Stimulated activated CD4-positive, alpha-beta T cell treated with anti-CD3 and anti-CD28 coated beads, Interleukin-15, amount 100 ng/mL, for 1 hour (primary cell): ENCODE measurements around the gene ARHGAP21.
"Not testable (repeated sequence)": the region's sequence is repeated elsewhere in the genome, so short reads cannot be mapped to it uniquely, and the experiment has no call there.

ENCODE experiments used
- DNase-seq, 2 donors: peaks; one replicate each; pipeline ENCODE4 v3.0.0-alpha.2; 2020; ENCODE audit warnings: low read depth in 1 of 2, low spot score in 1 of 2

ARHGAP21 gene

DNA sequence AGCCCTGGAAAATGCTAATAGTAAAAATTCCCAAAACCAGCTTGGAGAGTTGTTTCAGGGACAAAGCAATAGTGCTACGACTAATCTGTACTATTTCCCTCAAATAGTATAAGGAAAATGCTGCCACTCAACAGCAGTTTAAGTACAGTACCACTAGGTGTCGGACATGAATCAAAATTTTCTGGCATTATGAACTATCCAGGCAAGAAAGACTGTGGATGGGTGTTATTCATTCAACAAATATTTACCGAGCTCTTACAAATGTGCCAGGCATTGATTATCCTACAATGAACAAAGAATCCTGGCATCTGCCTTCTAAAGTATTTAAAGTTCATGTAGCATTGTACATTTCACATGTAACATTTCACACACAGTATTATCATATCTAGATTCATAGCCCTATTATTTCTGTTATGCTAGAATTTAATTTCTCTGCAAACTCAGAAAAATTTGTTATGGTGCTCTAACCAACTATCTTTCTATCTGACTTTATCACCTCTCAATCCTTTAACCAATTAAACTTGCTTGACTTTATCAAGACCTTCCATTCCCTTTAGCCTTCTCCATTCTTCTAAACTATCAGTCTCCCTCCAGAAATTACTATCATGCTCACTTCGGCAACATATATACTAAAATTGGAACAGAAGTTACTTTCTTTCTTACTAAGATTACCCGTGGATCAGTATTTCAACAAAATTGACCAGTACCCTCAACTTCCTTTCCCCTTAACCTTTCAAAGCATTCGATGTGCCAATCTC, 80.6 kb downstream of the ARHGAP21 start:
- DNase-seq, result no peak

DNA sequence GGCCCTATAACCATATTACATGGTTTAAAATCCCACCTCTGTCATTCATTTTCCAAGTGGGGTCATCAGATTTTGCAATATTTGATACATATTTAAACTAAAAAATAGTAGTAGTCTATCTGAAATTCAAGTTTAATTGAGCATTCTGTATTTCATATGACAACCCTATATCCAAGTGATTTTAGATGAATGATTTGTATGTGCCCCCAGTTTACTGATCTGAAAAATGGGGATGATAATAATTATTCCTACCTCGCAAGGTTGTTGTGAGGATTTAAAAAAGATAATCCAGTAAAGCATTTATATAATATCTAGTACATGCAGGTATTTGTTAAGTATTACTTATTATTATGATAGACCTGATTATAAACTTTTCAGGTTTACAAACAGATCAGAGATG, 84.6 kb downstream of the ARHGAP21 start:
- no peak for DNase-seq

DNA sequence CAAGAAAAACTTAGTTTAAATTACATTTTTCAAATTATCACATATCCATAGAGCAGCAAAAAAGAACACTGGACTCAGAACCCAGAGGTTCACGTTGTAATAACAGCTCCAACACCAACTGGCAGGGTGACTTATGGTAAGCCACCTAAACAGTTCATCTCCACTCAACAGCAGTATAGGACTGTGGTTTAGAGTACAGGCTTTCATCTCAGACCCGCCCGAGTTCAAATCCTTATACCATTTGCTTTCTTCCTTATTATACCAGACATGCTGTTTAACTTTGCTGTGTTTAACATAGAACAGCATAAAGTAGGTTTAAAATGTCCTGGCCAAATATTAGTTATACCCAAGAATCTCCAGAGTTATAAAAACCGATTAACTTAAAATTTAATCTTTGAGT, 97.9 kb downstream of the ARHGAP21 start:
- no peak for DNase-seq

DNA sequence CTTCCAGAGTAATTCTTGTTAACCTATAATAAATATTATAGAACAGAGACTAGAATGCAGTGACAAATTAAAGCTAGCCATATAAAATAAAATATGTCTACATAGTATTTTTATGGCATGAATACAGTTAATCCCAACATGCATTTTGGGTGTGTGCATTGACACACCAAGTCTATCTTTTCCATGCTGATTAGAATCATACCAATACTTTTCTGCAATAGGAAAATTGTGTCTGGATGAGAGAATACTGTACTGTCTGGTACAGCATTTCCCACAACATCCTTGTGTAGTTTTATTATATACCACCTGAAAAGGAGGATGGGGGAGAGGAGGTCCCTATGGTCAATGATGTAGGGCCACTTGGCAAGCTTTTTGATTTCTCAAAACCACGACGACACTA, 100.3 kb downstream of the ARHGAP21 start:
- no peak for DNase-seq

DNA sequence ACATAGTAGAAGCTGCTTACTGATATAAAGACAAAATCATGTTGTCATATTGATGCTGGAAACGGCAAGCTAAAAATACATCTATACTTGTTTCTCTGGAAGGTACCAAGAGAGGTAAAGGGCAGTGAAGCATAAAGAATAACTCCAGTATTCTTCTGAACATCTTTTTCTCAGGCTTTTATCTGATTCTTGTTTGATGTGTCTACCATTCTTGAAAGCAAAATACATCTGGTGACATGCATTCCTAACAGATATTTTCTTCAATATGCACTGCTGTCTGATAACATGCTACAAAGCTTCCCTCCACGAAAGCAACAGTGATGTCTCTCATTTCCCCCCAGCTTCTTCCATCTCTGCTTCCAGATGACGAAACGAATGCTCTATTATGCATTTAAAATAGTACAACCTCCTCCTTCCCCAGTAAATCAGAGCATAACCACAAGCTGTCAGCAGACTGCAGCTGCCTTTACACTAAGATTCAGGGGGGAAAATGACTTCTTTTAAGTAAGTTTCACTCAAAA, 100.8 kb downstream of the ARHGAP21 start:
- no peak for DNase-seq

DNA sequence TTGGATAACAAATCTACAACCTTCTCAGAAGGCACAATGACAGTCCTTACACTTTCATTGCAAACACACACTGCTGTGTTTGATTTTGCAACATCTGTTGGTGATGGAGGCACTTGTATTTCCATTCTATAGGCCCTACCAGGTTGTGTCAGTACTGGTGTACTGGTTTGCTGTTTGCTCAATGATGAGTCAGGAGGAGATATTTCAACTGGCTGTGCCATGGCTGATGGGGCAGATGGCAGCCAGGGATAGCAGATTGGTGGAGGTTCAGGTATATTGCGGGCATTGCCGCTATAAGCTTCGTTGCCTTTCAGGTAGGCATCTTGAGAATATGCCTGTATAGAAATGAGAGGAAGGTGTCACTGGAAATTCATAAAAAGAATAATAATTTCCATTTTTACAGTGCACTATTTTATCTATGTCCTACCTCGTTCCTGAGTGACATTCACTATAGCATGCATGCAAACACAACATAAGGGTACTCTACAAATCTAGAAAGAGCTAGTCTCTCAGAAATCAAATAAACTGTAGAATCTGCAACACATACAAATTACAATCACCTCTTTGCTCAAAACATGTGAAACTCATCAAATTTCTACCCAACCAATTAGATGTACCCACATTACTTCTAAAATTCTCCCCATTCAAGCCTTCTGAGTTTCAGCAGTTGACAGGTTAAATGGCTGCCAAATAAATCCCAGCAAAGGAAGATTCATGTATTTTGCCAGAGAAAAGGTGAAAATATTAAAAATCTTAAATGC, 102.5 kb downstream of the ARHGAP21 start:
- DNase-seq, result not testable (repeated sequence)

DNA sequence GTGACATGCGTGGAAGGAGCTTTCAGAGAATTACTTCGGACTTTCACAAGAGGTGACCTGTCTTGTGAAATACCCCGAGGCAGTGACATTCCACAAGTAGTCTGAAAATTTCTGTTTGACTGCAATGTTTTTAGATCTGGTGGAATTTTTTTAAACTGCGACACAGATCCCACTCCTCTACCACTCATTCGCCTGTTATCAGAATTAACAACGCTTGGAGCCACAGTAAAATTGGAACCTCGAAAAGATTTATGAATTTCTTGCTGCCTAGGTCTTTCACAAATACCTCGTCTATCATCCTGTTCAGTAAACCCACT, 103.7 kb downstream of the ARHGAP21 start:
- not testable (repeated sequence) for DNase-seq

DNA sequence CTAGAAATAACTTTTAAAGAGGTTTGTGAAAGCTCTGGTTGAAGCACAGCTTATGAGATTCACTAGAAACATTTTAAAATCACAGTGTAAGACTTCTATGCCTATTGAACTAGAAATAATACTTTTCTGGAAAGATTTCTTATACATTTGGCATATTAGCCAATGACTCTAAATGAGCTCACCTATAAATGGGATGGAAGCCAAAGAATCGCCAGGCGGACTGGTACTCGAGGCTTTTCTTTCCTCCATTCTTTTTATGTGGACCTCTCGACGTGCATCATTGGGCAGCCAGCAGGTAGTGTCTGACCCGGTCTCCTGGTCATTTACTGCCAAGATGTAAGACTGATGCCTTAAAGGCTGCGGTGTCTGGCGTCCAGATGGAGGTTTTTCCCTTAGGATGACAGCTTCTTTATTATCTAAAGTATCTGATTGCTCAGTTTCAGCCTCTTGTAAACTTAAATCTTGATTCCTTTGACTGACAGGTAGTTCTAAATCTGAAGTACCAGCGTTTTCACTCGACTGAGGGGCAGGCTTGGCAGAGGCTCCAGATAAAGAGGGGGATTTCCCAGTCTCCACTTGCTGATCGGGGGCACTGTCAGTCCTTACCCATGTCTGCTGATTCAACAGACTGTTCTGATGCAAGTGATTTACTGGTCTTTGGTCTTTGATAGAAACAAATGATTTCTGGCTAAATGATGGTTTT, 104.2 kb downstream of the ARHGAP21 start:
- not testable (repeated sequence) for DNase-seq

DNA sequence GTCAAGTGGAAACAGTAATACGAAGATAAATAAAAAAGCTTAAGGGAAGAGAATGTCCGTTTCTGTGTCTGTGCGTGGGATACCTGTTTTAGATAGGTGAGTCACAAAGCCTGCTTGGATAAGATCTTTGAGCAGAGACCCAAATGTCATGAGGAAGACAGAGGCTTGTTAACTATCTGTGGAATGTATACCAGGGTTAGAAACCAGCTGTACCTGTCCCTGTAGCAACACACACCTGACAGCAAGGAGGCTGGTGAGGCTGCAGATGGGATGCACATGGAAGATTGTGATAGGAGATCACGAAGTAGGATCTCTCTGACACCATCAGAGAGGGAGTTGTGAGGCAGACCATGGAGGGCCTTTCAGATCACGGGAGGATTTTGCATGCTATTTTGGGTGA, 105.3 kb downstream of the ARHGAP21 start:
- no peak for DNase-seq

DNA sequence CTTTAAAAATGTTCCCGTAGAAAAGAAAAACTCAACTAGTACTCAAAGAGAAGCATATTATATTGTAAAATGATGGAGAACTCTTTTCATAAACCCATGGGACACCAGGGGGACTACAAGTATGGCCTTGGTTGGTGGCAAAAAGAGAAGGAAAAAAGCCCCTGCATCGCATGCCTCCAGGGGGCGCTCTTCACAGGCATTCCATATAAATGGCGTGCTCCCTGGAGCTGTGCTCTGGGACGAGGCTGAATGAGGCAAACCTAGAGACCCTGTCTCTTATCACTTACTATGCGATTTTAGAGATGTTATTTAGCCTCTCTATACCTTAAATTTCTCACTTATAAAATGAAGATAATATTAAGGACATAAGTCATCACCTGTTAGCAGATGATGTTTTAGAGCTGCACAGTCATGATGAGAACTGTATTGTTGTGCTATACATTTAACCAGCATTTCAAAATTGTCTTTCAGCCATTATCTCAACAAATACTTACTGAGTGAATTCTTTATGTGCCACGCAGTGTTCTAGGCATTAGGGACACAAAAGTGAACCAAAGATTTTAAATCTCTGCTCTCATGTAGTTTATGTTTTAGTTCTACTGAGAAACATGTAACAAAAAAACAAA, 105.8 kb downstream of the ARHGAP21 start:
- peak in 1 of 2 donors; percentile 24 for DNase-seq

DNA sequence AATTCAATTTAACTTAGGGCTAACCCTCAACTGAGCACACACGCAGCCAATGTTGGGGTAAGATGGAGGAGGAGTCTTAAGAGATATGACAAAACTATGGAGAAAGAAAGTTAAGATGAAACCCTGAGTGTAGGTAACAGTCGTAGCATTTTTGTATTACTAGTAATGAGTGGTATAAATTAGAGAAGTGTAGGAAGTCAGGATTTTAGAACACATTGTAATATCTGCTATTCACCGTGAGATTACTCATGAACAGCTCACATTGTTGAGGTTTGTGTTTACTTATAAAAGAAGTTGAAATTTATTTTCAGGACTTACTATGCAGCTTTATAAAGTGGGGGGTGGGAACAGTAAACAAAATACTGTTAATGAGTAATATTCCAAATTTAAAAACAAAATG, 107.2 kb downstream of the ARHGAP21 start:
- no peak for DNase-seq

DNA sequence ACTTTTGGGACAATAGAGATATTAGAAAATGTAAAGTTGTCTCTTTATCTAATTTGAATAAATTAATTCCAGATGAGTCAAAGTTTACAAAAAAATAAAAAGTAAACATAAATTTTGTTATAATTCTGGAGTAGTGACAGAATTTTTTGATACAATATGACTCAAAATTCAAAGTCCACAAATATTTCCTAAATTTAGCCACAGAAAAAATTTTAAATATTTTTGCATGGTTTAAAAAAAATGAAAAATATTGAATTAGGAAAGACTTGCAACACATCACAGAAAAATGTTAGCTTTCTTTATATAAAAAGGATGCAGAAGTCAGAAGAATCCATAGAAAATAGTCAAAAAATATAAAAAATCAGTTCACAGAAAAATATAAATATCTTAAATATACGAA, 117.7 kb downstream of the ARHGAP21 start:
- DNase-seq, result no peak

DNA sequence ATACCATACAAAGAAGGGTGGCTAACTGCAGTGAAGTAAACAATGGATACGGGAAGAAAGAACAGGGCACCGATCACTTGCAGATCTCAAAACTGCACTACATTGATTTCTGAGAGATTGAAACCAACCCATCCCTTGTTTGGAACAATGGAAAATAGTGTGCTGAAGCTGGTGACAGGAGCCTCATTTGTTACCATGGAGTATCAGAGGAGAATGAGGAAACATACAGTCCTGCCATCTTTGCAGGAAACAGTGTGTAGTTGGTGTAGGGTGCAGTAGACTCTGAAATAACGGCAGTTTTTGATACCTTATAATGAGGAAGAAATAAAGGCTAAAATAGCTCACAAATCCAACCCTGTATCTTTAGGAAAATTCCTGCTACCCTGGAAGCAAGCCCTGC, 118.5 kb downstream of the ARHGAP21 start:
- no peak for DNase-seq

DNA sequence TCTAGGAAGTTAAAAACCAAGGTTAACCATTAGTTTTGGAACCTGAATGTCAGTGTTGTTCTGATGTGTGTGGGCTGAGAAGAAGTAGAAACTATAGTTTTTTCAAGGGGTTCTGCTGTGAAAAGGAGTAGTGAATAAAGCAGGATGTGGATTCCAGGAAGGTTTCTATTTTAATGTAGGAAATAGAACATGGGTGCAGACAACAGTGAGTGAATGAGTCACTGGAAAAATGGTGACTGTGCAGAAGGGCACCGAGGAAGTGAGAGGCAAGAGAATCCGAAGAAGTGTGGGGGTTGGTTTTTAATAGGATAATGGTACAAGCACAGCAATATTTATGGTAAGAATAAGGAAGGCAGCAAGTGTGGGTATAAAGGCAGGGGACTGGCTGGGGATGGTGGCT, 120.4 kb downstream of the ARHGAP21 start:
- no peak for DNase-seq

DNA sequence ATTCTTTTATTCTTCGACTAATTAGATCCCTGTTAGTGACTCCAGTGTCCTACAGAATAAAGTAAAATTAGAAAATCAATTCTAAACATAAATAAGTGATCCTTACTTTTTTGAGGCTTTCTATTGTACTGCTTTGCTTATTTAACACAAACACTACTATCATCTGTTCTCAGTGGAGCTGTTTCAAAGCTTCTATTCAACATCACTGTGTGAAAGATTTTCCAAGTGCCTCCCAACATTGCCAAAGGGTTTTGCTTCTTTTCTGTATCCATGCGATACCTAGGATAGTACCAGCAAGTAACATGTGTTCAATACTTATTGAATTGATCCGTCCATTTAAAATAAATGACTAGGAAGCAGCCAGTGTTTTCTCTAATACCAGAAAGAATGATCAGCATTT, 125.7 kb downstream of the ARHGAP21 start:
- no peak for DNase-seq

DNA sequence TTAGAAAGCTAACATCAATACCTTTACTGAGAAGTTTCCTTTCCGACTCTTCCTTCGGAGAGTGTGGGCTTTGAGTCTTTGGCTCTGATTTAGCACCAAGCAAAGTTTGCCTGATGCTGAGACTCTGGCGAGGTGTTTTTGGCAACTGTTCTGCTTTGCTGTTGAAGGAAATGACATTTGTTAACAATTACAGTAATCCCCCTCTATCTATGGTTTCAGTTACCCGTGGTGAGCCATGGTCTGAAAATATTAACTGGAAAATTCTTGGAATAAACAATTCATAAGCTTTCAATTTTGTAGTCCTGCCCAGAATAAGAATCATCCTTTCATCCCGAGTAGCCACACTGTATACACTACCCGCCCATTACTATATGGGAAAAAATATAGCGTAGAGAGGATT, 126.3 kb downstream of the ARHGAP21 start:
- no peak for DNase-seq

DNA sequence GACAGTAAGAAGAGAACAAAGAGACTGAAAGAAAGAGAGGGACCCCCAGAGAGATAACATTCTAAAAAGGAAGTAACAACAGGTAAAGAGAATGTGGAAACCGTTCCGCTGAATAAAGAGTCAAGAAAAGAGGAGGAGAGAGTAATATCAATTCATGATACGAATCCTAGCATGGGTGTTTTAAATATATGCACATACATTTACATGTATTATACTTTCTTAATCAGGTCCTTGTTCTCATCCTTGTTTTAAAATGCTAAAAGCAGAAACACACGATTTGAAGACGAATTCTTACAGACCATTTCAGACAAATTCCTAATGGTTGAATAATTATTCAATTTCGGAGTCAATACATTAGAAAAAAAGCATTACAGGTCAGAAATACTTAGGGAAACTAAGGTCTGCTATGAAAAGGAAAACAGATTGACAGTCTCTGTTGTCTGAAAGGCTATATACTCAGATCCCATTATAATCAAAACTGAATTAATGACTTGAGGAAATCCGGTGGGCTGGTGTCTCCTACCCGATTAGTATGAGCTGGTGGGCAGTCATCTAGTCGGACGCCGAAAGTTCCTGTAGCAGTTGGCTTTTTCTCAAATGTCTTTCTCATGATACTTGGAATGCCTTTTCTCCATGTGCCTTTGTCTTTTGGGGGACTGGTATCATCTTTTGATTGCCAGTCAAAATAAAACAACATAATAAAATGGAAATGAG, 127.3 kb downstream of the ARHGAP21 start:
- no peak for DNase-seq

DNA sequence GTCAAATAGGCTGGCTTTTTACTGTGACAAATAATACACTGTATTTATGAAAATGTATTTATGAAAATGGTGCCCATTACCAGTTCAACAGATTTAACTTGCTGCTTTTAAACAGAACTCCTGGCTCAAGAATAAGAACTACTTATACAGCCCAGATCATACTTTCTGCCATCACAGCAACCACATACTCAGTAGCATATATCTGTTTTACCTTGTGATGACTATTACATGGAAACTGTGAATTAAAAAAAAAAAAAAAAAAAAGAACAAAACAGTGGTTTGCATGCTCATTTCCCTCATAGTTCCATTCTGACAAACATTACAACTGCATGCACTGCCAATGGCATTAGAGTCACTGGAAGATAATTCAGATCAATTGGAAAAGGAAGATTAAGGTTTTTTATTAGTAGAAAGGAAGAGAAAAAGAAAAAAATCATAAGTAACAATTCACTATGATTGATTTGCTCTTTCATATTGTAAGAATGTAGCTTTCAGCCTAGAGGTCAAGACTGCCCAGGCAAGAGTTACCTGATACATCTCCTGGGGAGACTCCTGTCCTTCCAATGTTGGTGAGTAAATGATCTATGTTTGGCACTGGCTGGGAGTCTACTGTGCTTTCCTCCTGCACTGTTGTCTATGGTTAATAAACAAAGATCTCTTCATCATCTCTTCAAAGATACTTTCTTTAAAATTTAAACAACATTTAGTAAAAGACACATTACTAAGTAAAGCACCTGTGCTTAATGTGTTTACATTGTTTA, 132.8 kb downstream of the ARHGAP21 start:
- no peak for DNase-seq

DNA sequence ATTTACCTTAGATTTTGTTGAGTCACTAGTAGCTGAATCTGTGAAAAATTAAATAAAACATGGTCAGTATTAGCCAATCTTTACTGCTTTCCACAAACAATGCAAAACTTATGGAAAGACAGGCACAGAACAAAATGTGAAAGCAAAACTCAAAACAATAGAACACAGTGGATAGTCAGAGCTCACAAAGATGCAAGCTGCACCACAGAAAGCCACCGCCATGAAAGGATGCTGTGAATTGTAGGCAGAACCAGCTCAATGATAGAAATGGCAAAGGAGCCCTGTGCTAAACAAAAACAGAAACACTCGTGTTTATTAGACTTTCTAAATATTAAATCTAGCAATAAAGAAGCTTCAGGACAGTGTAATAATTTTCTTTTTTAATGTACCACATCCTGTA, 134.4 kb downstream of the ARHGAP21 start:
- no peak for DNase-seq

DNA sequence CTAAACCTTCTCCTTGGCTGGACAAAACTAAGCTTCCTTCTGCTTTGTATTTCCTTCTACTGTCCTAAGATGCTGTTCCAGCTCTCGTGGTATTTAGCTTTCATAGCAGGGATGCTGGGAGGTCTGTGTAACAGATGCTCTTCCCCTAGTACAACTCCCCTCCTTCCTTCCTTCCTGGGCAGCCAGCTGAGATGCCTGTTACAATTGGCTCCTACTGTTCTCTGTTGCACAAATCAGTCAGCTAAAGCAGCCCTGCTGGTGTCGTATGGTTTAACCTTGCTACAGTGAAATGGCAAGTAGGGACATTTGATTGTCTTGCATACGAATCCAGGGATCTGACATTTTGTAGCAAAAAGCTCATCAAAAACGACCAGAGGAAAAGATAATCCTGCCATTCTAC, 143.8 kb downstream of the ARHGAP21 start:
- DNase-seq, result no peak
